Activated naive CD4-positive, alpha-beta T cell treated with Interleukin-2 at 50 U/mL for 16 hours (primary cell): Measurements from ENCODE around the gene MCF2L.

Experiments
- DNase-seq: peaks from one replicate; pipeline ENCODE4 v3.0.0-alpha.2; 2020

MCF2L gene

GRCh38 chr13:112983042-112983305 is 14.0 kb downstream of the MCF2L start:
- no peak for DNase-seq

GRCh38 chr13:112983428-112984196 is 14.6 kb downstream of the MCF2L start:
- DNase-seq = no peak

- DNase-seq = no peak
Measured at GRCh38 chr13:112984501-112984900, 15.5 kb downstream of the MCF2L start.

- DNase-seq = no peak
Measured at GRCh38 chr13:112984954-112985802, 16.2 kb downstream of the MCF2L start.

GRCh38 chr13:112985803-112986408 is 16.9 kb downstream of the MCF2L start:
- DNase-seq = no peak

- no peak for DNase-seq
Measured at GRCh38 chr13:112986470-112986869, 17.5 kb downstream of the MCF2L start.

GRCh38 chr13:112986946-112987681 is 18.1 kb downstream of the MCF2L start:
- DNase-seq = no peak

- no peak for DNase-seq
Measured at GRCh38 chr13:112987682-112988024, 18.6 kb downstream of the MCF2L start.

- DNase-seq = no peak
Measured at GRCh38 chr13:112990783-112991182, 21.8 kb downstream of the MCF2L start.

GRCh38 chr13:112991609-112992008 is 22.6 kb downstream of the MCF2L start:
- no peak for DNase-seq

GRCh38 chr13:112992931-112993680 is 24.1 kb downstream of the MCF2L start:
- DNase-seq = no peak

- no peak for DNase-seq
Measured at GRCh38 chr13:112994084-112994780, 25.2 kb downstream of the MCF2L start.

GRCh38 chr13:112994781-112995355 is 25.9 kb downstream of the MCF2L start:
- DNase-seq = no peak

- no peak for DNase-seq
Measured at GRCh38 chr13:112995395-112996191, 26.6 kb downstream of the MCF2L start.

- DNase-seq = no peak
Measured at GRCh38 chr13:112996671-112997091, 27.7 kb downstream of the MCF2L start.

GRCh38 chr13:112997188-112998130 is 28.4 kb downstream of the MCF2L start:
- DNase-seq = no peak

- DNase-seq = no peak
Measured at GRCh38 chr13:112998521-112999280, 29.7 kb downstream of the MCF2L start.

GRCh38 chr13:112999414-113000177 is 30.6 kb downstream of the MCF2L start:
- DNase-seq = no peak
